Cerebellar nuclear complex (tissue), 1 donor: ENCODE measurements around the gene ANKAR.
A peak's percentile ranks its signal among the peaks of the same experiment; 100 is the strongest.
"Not testable (repeated sequence)": the region's sequence is repeated elsewhere in the genome, so short reads cannot be mapped to it uniquely, and the experiment has no call there.

Experiments
- DNase-seq, 2 experiments: peaks; one replicate each; lab custom pipeline; 2025; lab: John Stamatoyannopoulos, UW

Gene ANKAR

GRCh38 chr2:189658306-189659212 lies 15.9 kb upstream of the ANKAR start:
- DNase-seq = no peak

GRCh38 chr2:189659734-189660133 lies 14.7 kb upstream of the ANKAR start:
- DNase-seq = no peak

GRCh38 chr2:189660803-189661147 lies 13.7 kb upstream of the ANKAR start:
- DNase-seq = no peak

- peak; percentile 79 to 87 for DNase-seq
These were observed 13.1 kb upstream of the ANKAR start, which contains the start of gene ASNSD1 for GRCh38 chr2:189661148-189661956. ASNSD1 (plus strand) TSS chr2:189661459; CDS start chr2:189666133, 4,674 bp downstream.

GRCh38 chr2:189661957-189662321 lies 12.5 kb upstream of the ANKAR start:
- no peak for DNase-seq

- DNase-seq = no peak
These were observed 11.7 kb upstream of the ANKAR start for GRCh38 chr2:189662669-189663226.

GRCh38 chr2:189663319-189663718 lies 11.2 kb upstream of the ANKAR start:
- not testable (repeated sequence) for DNase-seq

GRCh38 chr2:189669913-189670312 lies 4.6 kb upstream of the ANKAR start:
- no peak for DNase-seq

GRCh38 chr2:189673661-189674373 lies 653 bp upstream of the ANKAR start:
- no peak for DNase-seq

- DNase-seq = no peak
These were observed 2.0 kb downstream of the ANKAR start for GRCh38 chr2:189676471-189676870.

GRCh38 chr2:189679226-189679625 lies 4.8 kb downstream of the ANKAR start:
- no peak for DNase-seq

- DNase-seq = no peak
These were observed 6.7 kb downstream of the ANKAR start for GRCh38 chr2:189681203-189681602.

- DNase-seq = no peak
These were observed 7.4 kb downstream of the ANKAR start for GRCh38 chr2:189681903-189682302.

GRCh38 chr2:189683348-189683747 lies 8.9 kb downstream of the ANKAR start:
- no peak for DNase-seq

- DNase-seq = no peak
These were observed 10.3 kb downstream of the ANKAR start for GRCh38 chr2:189684811-189685210.

- DNase-seq = no peak
These were observed 11.2 kb downstream of the ANKAR start for GRCh38 chr2:189685540-189686229.

- not testable (repeated sequence) for DNase-seq
These were observed 13.3 kb downstream of the ANKAR start for GRCh38 chr2:189687796-189688195.

- no peak for DNase-seq
These were observed 21.8 kb downstream of the ANKAR start for GRCh38 chr2:189696223-189696622.

- DNase-seq = peak; percentile 47 to 74
These were observed 23.8 kb downstream of the ANKAR start for GRCh38 chr2:189698020-189698887.

GRCh38 chr2:189700681-189701080 lies 26.2 kb downstream of the ANKAR start:
- no peak for DNase-seq
